ENCODE data around the gene SMC5. TPM values are rescaled to one million over a fixed set of nuclear protein-coding genes. Genes with fewer than 3 reads are reported as not detected.
"Not testable (repeated sequence)": the region's sequence is repeated elsewhere in the genome, so short reads cannot be mapped to it uniquely, and the experiment has no call there.

SMC5 gene
- 30.1 TPM for total RNA-seq

DNA sequence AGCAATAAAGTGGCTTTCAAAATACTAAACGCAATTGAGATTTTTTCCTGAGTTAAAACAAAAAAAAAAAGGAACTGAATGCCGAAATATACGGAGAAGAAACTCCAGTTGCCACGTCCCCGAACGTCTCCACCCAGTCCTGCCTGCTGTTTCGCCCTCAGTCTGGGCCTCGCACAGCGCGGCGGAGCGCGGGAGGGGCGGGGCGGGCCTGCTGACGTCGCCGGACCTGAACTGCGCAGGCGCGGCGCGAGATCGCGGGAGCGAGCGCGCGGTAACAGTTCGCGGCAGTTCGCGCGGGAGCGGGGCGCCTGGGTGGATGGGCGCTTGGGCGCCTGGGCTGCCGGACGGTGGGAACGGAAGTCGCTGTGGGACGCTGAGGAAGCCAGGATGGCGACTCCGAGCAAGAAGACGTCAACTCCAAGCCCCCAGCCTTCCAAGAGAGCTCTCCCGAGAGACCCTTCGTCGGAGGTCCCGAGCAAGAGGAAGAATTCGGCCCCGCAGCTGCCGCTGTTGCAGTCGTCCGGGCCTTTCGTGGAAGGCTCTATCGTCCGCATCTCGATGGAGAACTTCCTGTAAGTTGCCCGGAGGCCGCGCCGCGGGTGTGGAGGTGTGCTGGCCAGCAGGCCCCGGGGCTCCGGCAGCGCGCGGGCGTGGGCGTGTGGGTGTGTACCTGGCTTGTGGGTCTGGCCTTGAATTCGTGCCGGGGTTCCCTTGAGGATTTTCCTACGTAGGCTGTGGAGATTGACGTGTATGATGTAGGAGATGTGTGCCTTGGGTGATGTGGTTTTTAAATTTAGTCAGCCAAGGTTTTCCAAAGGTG, at the start of gene SMC5:
Gene SMC5 (plus strand): TSS at position 287 of the 820 bp plus-strand sequence. CDS start 101 bp downstream, at position 388.
- Histone ChIP-seq H3K4me1 (ENCODE audit: insufficient read depth, low read length) (peaks cover 48% of the 10 kb centered on the region), H3K27me3 (ENCODE audit: insufficient read depth, low read length) (no peaks in the 10 kb centered on the region), H3K4me3 (ENCODE audit: low read length) (peak within 1 kb of the TSS; percentile 87), H3K9me3 (ENCODE audit: low read depth, low read length) (no peaks in the 10 kb centered on the region)

DNA sequence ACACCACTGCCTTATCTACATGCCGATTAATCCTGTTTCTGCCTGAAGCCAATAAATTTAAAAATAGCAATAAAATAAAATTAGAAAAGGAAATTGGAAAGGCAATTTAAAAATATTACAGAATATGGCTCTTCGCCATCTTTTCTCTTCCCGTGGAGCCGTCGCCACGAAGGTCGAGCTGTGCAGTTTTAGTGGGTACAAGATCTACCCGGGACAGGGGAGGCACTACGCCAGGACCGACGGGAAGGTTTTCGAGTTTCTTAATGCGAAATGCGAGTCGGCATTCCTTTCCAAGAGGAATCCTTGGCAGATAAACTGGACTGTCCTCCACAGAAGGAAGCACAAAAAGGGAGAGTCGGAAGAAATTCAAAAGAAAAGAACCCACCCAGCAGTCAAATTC, 41.7 kb upstream of the SMC5 start:
- H3K4me3 ChIP-seq (ENCODE audit: low read length) = no peak overlapping the region
- H3K9me3 ChIP-seq (ENCODE audit: low read depth, low read length) = no peaks in the 10 kb centered on the region
- no peaks in the 10 kb centered on the region for H3K27me3 ChIP-seq (ENCODE audit: insufficient read depth, low read length)
- no peaks in the 10 kb centered on the region for H3K4me1 ChIP-seq (ENCODE audit: insufficient read depth, low read length)

GRCh38 chr9:70218767-70219166, 40.0 kb upstream of the SMC5 start:
- Histone ChIP-seq H3K4me1 (ENCODE audit: insufficient read depth, low read length) (no peaks in the 10 kb centered on the region), H3K27me3 (ENCODE audit: insufficient read depth, low read length) (no peaks in the 10 kb centered on the region), H3K4me3 (ENCODE audit: low read length) (no peak overlapping the region), H3K9me3 (ENCODE audit: low read depth, low read length) (no peaks in the 10 kb centered on the region)

- no peaks in the 10 kb centered on the region for H3K9me3 ChIP-seq (ENCODE audit: low read depth, low read length)
- H3K27me3 ChIP-seq (ENCODE audit: insufficient read depth, low read length) = no peaks in the 10 kb centered on the region
- H3K4me3 ChIP-seq (ENCODE audit: low read length) = no peak overlapping the region
- no peaks in the 10 kb centered on the region for H3K4me1 ChIP-seq (ENCODE audit: insufficient read depth, low read length)
These were observed 38.6 kb upstream of the SMC5 start for GRCh38 chr9:70220216-70220615.

- H3K4me3 ChIP-seq (ENCODE audit: low read length) = no peak overlapping the region
- no peaks in the 10 kb centered on the region for H3K4me1 ChIP-seq (ENCODE audit: insufficient read depth, low read length)
- H3K9me3 ChIP-seq (ENCODE audit: low read depth, low read length) = no peaks in the 10 kb centered on the region
- no peaks in the 10 kb centered on the region for H3K27me3 ChIP-seq (ENCODE audit: insufficient read depth, low read length)
These were observed 36.4 kb upstream of the SMC5 start for GRCh38 chr9:70222354-70222753.

- no peak overlapping the region for H3K4me3 ChIP-seq (ENCODE audit: low read length)
- no peaks in the 10 kb centered on the region for H3K9me3 ChIP-seq (ENCODE audit: low read depth, low read length)
- H3K4me1 ChIP-seq (ENCODE audit: insufficient read depth, low read length) = no peaks in the 10 kb centered on the region
- H3K27me3 ChIP-seq (ENCODE audit: insufficient read depth, low read length) = no peaks in the 10 kb centered on the region
These were observed 30.7 kb upstream of the SMC5 start for GRCh38 chr9:70228118-70228517.

DNA sequence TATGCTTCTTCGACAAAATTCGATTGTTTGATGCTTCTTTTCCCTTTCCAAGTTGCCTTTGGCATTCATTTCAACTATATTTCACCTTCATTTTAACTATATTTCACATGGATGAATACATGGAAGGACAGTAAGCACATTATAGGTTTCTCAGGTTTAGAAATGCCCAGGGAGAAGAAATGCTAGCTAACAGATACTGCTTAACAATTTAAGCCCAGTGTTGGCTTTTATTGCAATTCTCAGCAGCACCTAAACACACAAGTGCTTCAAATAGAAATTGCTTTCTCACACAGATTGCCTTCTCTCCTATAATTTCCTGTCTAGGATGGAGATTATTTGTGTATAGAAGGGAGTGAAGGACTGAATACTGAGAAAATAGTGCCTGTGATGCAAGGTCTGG, 30.2 kb upstream of the SMC5 start:
- no peaks in the 10 kb centered on the region for H3K4me1 ChIP-seq (ENCODE audit: insufficient read depth, low read length)
- H3K9me3 ChIP-seq (ENCODE audit: low read depth, low read length) = no peaks in the 10 kb centered on the region
- no peak overlapping the region for H3K4me3 ChIP-seq (ENCODE audit: low read length)
- H3K27me3 ChIP-seq (ENCODE audit: insufficient read depth, low read length) = no peaks in the 10 kb centered on the region

DNA sequence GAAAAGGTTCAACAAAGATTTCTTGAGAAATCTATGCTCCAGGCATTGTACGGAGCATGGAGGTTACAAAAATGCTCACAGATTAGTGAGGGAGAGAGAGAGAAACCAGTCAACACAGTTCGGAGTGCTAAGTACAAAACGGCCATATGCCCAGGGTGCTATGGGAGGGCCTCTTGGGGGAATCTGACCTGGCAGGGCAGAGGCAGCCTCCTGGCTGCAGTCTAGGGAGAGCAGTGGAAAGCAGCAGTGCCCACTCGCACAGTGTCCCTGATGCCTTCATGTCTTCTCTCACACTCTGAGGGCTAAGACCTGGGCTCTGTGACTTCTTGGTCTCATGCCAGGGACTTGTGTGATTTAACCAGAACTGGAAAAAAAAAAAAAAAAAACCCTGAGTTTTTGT, 29.8 kb upstream of the SMC5 start:
- Histone ChIP-seq H3K9me3 (ENCODE audit: low read depth, low read length) (no peaks in the 10 kb centered on the region), H3K27me3 (ENCODE audit: insufficient read depth, low read length) (no peaks in the 10 kb centered on the region), H3K4me3 (ENCODE audit: low read length) (no peak overlapping the region), H3K4me1 (ENCODE audit: insufficient read depth, low read length) (no peaks in the 10 kb centered on the region)

- Histone ChIP-seq H3K4me1 (ENCODE audit: insufficient read depth, low read length) (no peaks in the 10 kb centered on the region), H3K4me3 (ENCODE audit: low read length) (no peak overlapping the region), H3K27me3 (ENCODE audit: insufficient read depth, low read length) (no peaks in the 10 kb centered on the region), H3K9me3 (ENCODE audit: low read depth, low read length) (no peaks in the 10 kb centered on the region)
These were observed 29.2 kb upstream of the SMC5 start for GRCh38 chr9:70229579-70229978.

GRCh38 chr9:70232476-70232875, 26.3 kb upstream of the SMC5 start:
- Histone ChIP-seq H3K4me3 (ENCODE audit: low read length) (no peak overlapping the region), H3K9me3 (ENCODE audit: low read depth, low read length) (no peaks in the 10 kb centered on the region), H3K4me1 (ENCODE audit: insufficient read depth, low read length) (no peaks in the 10 kb centered on the region), H3K27me3 (ENCODE audit: insufficient read depth, low read length) (no peaks in the 10 kb centered on the region)

- not testable (repeated sequence) for H3K27me3 ChIP-seq (ENCODE audit: insufficient read depth, low read length); H3K4me1 ChIP-seq (ENCODE audit: insufficient read depth, low read length); H3K4me3 ChIP-seq (ENCODE audit: low read length)
These were observed 24.6 kb upstream of the SMC5 start for GRCh38 chr9:70234208-70234607.

DNA sequence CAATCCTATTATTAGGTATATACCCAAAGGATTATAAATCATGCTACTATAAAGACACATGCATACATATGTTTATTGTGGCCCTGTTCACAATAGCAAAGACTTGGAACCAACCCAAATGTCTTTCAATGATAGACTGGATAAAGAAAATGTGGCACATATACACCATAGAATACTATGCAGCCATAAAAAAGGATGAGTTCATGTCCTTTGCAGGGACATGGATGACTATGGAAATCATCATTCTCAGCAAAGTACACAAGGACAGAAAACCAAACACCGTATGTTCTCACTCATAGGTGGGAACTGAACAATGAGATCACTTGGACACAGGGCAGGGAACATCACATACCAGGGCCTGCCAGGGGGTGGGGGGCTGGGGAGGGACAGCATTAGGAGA, 12.8 kb upstream of the SMC5 start:
- not testable (repeated sequence) for H3K9me3 ChIP-seq (ENCODE audit: low read depth, low read length); H3K4me1 ChIP-seq (ENCODE audit: insufficient read depth, low read length); H3K4me3 ChIP-seq (ENCODE audit: low read length); H3K27me3 ChIP-seq (ENCODE audit: insufficient read depth, low read length)

More at GRCh38 chr9:70234208-70234607, 24.6 kb upstream of the SMC5 start:
- not testable (repeated sequence) for H3K9me3 ChIP-seq (ENCODE audit: low read depth, low read length)

GRCh38 chr9:70250221-70250620, 8.6 kb upstream of the SMC5 start:
- Histone ChIP-seq H3K9me3 (ENCODE audit: low read depth, low read length) (no peaks in the 10 kb centered on the region), H3K4me3 (ENCODE audit: low read length) (no peak overlapping the region), H3K4me1 (ENCODE audit: insufficient read depth, low read length) (no peaks in the 10 kb centered on the region), H3K27me3 (ENCODE audit: insufficient read depth, low read length) (no peaks in the 10 kb centered on the region)

GRCh38 chr9:70255486-70255885, 3.3 kb upstream of the SMC5 start:
- no peaks in the 10 kb centered on the region for H3K27me3 ChIP-seq (ENCODE audit: insufficient read depth, low read length)
- no peak overlapping the region for H3K4me3 ChIP-seq (ENCODE audit: low read length)
- peaks cover 18% of the 10 kb centered on the region for H3K4me1 ChIP-seq (ENCODE audit: insufficient read depth, low read length)
- no peaks in the 10 kb centered on the region for H3K9me3 ChIP-seq (ENCODE audit: low read depth, low read length)

DNA sequence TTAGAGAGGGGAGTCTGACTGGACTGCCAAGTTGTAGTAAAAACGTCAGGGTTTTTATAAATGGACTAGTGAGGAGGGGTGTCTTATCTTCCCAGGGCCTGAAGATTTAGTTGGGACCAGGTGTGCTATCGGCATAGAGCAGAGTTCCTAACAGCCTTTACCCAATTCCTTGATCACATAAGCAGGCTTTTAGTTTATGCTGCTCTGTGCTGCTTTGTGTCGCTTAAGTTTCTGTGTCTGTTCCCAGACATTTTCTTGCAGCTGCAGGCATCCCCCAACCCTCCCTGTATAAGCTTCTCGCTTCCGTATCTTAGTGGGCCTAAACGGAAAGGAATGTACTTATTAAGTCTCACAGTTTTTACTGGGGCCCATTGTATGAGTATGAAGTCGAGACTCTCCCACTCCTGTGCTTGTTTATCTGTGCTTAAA, 2.6 kb upstream of the SMC5 start:
- Histone ChIP-seq H3K27me3 (ENCODE audit: insufficient read depth, low read length) (no peaks in the 10 kb centered on the region), H3K4me1 (ENCODE audit: insufficient read depth, low read length) (peaks cover 25% of the 10 kb centered on the region), H3K9me3 (ENCODE audit: low read depth, low read length) (no peaks in the 10 kb centered on the region), H3K4me3 (ENCODE audit: low read length) (no peak overlapping the region)

DNA sequence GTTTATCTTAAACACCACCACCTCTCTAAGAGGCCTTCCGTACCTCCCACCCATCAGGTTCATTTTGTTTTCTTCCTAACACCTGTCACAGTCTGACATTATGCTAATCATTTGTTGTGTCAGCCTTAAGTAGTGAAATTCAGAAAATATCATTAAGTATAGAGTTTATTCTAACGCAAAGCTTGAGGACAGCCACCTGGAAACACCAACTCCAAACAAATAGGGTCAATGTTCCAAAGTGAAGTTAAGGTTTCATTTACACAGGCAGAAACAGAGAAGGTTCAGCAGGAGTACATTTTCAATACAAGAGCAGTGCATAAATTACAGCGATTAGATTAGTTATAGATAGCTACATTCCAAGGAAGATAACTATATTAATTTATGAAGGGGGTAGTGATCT, 1.3 kb upstream of the SMC5 start:
- Histone ChIP-seq H3K9me3 (ENCODE audit: low read depth, low read length) (no peaks in the 10 kb centered on the region), H3K4me3 (ENCODE audit: low read length) (no peak overlapping the region), H3K27me3 (ENCODE audit: insufficient read depth, low read length) (no peaks in the 10 kb centered on the region), H3K4me1 (ENCODE audit: insufficient read depth, low read length) (peaks cover 38% of the 10 kb centered on the region)

Data from mononuclear cell (primary cell).